ENCODE data around the gene NRROS.
"Not testable (repeated sequence)": the region's sequence is repeated elsewhere in the genome, so short reads cannot be mapped to it uniquely, and the experiment has no call there.

The NRROS gene

DNA sequence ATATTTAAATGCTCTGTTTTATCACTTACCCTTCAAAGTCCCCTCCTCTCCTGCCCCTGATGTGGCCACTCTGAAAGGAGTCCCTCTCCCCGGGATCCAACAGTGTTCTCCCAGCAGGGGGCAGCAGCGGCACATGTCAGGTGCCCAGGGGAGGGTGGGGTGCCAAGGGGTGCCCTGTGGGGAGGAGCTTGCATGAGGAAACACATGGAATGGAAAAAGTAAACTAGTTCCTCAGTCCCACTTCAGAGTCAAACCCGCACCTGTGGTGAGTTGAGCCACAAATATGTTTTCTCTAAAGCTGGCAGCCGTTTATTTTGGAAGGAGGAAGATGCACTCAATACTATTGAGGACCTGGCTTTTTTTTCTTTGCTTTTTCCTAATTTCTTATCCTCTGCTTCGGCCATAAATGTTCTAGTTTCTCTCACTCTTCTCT is 30.1 kb upstream of the NRROS start:
- peak; percentile 97 for ATAC-seq (ENCODE audit: low read depth)
- DNase-seq (ENCODE audit: low spot score), result peak; percentile 87
- H3K9me3 ChIP-seq (ENCODE audit: severe bottlenecking), result no peaks in the 10 kb centered on the region
- no peaks in the 10 kb centered on the region for H3K36me3 ChIP-seq (ENCODE audit: low read depth)
- H3K4me1 ChIP-seq (ENCODE audit: insufficient read depth, poor library complexity, severe bottlenecking), result peaks cover 9% of the 10 kb centered on the region
- H3K4me3 ChIP-seq (ENCODE audit: severe bottlenecking), result no peak overlapping the region
- TF ChIP-seq, protein P1, sequence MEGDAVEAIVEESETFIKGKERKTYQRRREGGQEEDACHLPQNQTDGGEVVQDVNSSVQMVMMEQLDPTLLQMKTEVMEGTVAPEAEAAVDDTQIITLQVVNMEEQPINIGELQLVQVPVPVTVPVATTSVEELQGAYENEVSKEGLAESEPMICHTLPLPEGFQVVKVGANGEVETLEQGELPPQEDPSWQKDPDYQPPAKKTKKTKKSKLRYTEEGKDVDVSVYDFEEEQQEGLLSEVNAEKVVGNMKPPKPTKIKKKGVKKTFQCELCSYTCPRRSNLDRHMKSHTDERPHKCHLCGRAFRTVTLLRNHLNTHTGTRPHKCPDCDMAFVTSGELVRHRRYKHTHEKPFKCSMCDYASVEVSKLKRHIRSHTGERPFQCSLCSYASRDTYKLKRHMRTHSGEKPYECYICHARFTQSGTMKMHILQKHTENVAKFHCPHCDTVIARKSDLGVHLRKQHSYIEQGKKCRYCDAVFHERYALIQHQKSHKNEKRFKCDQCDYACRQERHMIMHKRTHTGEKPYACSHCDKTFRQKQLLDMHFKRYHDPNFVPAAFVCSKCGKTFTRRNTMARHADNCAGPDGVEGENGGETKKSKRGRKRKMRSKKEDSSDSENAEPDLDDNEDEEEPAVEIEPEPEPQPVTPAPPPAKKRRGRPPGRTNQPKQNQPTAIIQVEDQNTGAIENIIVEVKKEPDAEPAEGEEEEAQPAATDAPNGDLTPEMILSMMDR (IDR thresholded peaks at IDR 0.05; ENCODE audit: poor library complexity, severe bottlenecking), result peak; percentile 94
- no peaks in the 10 kb centered on the region for H3K27me3 ChIP-seq (ENCODE audit: insufficient read depth, poor library complexity, severe bottlenecking)
- no peak overlapping the region for H3K27ac ChIP-seq (ENCODE audit: poor library complexity, severe bottlenecking)

DNA sequence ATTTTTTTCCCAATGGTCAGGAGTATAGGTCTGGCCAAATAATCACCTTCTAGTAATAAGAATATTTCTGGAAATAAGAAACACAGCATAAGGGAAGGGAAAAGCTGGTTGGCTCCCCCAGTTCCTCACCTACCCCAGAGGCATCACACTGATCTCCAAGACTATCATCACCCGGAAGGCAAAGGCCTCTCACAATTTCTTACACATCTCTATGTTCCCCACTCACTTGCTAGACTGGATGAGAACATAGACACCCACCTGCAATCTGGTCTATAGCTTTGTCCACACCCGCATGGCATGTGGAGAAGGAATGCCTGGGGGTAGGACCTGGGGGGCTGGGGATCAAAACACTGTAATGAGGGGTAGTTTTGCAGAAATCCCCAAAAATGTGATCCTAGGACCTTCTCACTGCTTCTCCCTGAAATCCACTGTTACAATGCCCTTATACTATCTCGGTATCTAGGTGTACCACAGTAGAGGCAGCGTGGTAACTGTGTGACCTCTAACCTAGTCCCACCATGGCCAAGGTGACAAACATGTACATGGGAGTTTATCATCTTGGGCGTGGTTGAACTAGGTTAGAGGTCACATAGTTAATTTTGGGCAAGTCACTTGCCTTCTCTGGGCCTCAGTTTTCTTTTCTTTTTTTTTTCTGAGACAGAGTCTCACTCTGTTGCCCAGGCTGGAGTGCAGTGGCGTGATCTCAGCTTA is 29.5 kb upstream of the NRROS start:
- TF ChIP-seq, protein P1 (IDR thresholded peaks at IDR 0.05; ENCODE audit: poor library complexity, severe bottlenecking), result no peak
- H3K4me3 ChIP-seq (ENCODE audit: severe bottlenecking), result no peak overlapping the region
- no peaks in the 10 kb centered on the region for H3K9me3 ChIP-seq (ENCODE audit: severe bottlenecking)

DNA sequence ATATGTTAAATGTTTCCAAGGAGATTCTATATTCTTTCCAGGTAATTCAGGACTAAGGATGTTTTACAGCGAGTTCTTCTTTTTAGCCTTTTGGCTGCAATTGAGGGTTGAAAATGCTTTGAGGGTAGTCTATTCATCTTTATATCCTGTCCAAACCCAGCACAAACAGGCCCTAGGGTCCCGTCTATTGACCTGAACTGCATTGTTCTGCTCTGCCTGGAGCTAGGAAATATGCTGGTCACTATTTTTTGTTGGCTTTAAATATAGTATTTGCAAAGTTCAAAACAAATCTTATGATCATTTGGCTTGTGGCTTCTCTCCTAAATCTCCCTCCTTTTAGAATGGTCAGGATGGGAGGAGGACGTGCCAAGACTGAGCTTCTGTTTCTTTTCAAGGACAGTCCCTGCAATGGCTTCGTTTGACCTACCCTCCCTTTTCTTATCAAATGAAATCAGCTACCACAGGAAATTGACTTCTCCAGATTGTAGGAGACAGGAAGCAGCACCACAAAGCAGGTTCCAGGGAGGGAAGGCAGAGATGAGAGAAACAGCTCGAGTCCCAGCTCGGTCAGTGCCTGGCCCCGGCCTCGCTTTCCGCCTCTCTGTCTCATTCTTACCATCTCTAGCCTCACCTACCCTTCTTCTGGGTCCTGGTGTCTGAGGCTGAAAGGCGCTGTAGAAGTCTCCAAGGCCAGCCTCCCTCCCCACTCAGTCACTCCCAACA is 27.6 kb upstream of the NRROS start:
- TF ChIP-seq, protein P1 (IDR thresholded peaks at IDR 0.05; ENCODE audit: poor library complexity, severe bottlenecking), result no peak
- H3K36me3 ChIP-seq (ENCODE audit: low read depth), result no peaks in the 10 kb centered on the region
- H3K9me3 ChIP-seq (ENCODE audit: severe bottlenecking), result no peaks in the 10 kb centered on the region
- no peaks in the 10 kb centered on the region for H3K27me3 ChIP-seq (ENCODE audit: insufficient read depth, poor library complexity, severe bottlenecking)
- no peak overlapping the region for H3K4me3 ChIP-seq (ENCODE audit: severe bottlenecking)
- peak overlapping the region; percentile 23 for H3K27ac ChIP-seq (ENCODE audit: poor library complexity, severe bottlenecking)
- DNase-seq (ENCODE audit: low spot score), result no peak
- H3K4me1 ChIP-seq (ENCODE audit: insufficient read depth, poor library complexity, severe bottlenecking), result peaks cover 9% of the 10 kb centered on the region
- ATAC-seq (ENCODE audit: low read depth), result no peak

More for the DNA sequence above, 29.5 kb upstream of the NRROS start:
- ATAC-seq (ENCODE audit: low read depth), result no peak
- no peaks in the 10 kb centered on the region for H3K27me3 ChIP-seq (ENCODE audit: insufficient read depth, poor library complexity, severe bottlenecking)
- no peak overlapping the region for H3K27ac ChIP-seq (ENCODE audit: poor library complexity, severe bottlenecking)
- DNase-seq (ENCODE audit: low spot score), result no peak
- H3K4me1 ChIP-seq (ENCODE audit: insufficient read depth, poor library complexity, severe bottlenecking), result peaks cover 9% of the 10 kb centered on the region
- no peaks in the 10 kb centered on the region for H3K36me3 ChIP-seq (ENCODE audit: low read depth)

DNA sequence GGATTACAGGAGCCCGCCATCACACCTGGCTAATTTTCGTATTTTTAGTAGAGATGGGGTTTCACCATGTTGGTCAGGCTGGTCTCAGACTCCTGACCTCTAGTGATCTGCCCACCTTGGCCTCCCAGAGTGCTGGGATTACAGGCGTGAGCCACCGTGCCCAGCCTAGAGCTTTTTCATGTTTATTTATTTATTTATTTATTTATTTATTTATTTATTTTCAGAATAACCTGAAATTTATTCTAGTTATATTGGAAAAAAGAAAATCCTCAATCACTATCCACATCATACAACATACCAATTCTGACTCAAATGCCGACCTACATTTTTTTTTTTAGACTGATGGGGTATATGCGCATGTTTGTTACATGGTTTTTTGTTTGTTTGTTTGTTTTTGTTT is 24.3 kb upstream of the NRROS start:
- DNase-seq (ENCODE audit: low spot score); H3K4me3 ChIP-seq (ENCODE audit: severe bottlenecking); H3K36me3 ChIP-seq (ENCODE audit: low read depth); H3K9me3 ChIP-seq (ENCODE audit: severe bottlenecking); ATAC-seq (ENCODE audit: low read depth); H3K27me3 ChIP-seq (ENCODE audit: insufficient read depth, poor library complexity, severe bottlenecking); H3K4me1 ChIP-seq (ENCODE audit: insufficient read depth, poor library complexity, severe bottlenecking); H3K27ac ChIP-seq (ENCODE audit: poor library complexity, severe bottlenecking): not testable (repeated sequence)

DNA sequence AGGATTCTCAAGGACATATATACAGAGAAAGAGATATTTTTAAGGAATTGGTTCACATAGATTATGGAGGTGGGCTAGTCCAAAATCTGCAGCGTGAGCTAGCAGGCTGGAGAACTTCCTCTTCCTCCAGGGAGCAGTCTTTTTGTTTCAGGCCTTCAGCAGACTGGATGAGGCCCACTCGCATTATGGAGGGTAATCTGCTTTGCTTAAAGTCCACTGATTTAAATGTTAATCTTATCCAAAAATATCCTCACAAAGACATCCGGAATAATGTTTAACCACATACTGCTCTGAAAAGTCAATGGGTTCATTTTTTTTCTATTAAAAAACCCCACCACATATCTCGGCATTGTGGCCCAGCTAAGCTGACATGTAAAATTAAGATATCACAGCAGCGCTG is 22.2 kb upstream of the NRROS start:
- TF ChIP-seq, protein P1 (IDR thresholded peaks at IDR 0.05; ENCODE audit: poor library complexity, severe bottlenecking), result no peak
- H3K4me3 ChIP-seq (ENCODE audit: severe bottlenecking), result no peak overlapping the region
- no peaks in the 10 kb centered on the region for H3K9me3 ChIP-seq (ENCODE audit: severe bottlenecking)
- no peaks in the 10 kb centered on the region for H3K36me3 ChIP-seq (ENCODE audit: low read depth)
- H3K27me3 ChIP-seq (ENCODE audit: insufficient read depth, poor library complexity, severe bottlenecking), result no peaks in the 10 kb centered on the region
- H3K27ac ChIP-seq (ENCODE audit: poor library complexity, severe bottlenecking), result no peak overlapping the region
- peaks cover 8% of the 10 kb centered on the region for H3K4me1 ChIP-seq (ENCODE audit: insufficient read depth, poor library complexity, severe bottlenecking)
- no peak for ATAC-seq (ENCODE audit: low read depth)
- DNase-seq (ENCODE audit: low spot score), result no peak
